Measurements from ENCODE around the gene TENM4.

The TENM4 gene

DNA sequence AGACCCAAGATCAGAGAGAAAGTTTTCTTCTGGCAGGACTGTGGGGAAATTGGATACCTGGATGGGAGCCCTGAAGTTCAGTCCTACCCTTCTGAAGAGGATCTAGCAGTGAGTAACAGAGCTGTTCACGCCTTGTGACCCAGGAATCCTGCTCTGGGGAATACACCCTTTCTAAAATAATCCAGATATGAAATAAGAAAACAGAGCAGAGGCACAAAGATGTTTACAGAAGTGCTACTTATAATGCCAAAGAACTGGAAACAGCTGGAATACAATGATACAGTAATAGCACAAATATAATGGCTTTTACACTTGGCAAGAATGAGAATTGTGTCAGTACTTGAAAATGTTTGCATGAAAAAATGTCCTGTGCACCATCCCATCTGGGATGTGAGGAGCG, 562.2 kb downstream of the TENM4 start:
- no peak for DNase-seq (ENCODE audit: extremely low spot score)
- TF ChIP-seq SUZ12 (IDR thresholded peaks at IDR 0.05) = no peak
- TF ChIP-seq ELF4 (IDR thresholded peaks at IDR 0.05) = no peak
- no peak for TF ChIP-seq CTBP1 (IDR thresholded peaks at IDR 0.05; ENCODE audit: borderline replicate concordance)
- TF ChIP-seq, protein P1, sequence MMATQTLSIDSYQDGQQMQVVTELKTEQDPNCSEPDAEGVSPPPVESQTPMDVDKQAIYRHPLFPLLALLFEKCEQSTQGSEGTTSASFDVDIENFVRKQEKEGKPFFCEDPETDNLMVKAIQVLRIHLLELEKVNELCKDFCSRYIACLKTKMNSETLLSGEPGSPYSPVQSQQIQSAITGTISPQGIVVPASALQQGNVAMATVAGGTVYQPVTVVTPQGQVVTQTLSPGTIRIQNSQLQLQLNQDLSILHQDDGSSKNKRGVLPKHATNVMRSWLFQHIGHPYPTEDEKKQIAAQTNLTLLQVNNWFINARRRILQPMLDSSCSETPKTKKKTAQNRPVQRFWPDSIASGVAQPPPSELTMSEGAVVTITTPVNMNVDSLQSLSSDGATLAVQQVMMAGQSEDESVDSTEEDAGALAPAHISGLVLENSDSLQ (IDR thresholded peaks at IDR 0.05) = no peak
- TF ChIP-seq HDGF (IDR thresholded peaks at IDR 0.05; ENCODE audit: borderline replicate concordance) = no peak
- no peak for TF ChIP-seq SP1 (IDR thresholded peaks at IDR 0.05)
- no peak for TF ChIP-seq LEF1 (IDR thresholded peaks at IDR 0.05; ENCODE audit: borderline replicate concordance)
- no peak for TF ChIP-seq L3MBTL2 (conservative IDR thresholded peaks at IDR 0.05)
- TF ChIP-seq NFRKB (IDR thresholded peaks at IDR 0.05) = no peak
- TF ChIP-seq FOXA1 (IDR thresholded peaks at IDR 0.05) = no peak
- TF ChIP-seq FOXM1 (IDR thresholded peaks at IDR 0.05; ENCODE audit: borderline replicate concordance) = no peak
- no peak for TF ChIP-seq BHLHE40 (IDR thresholded peaks at IDR 0.05; ENCODE audit: borderline replicate concordance)
- no peak for TF ChIP-seq TARDBP (IDR thresholded peaks at IDR 0.05)
- no peak for TF ChIP-seq ZNF384 (IDR thresholded peaks at IDR 0.05)
- no peak for TF ChIP-seq ARNT (IDR thresholded peaks at IDR 0.05)
- no peak for TF ChIP-seq FOXK2 (IDR thresholded peaks at IDR 0.05)
- CTCF ChIA-PET = no interaction called here
- POLR2A ChIA-PET = no interaction called here

GRCh38 chr11:78876676-78877075, 564.2 kb downstream of the TENM4 start:
- TF ChIP-seq ELF4 (IDR thresholded peaks at IDR 0.05) (no peak), L3MBTL2 (conservative IDR thresholded peaks at IDR 0.05) (no peak), ARNT (IDR thresholded peaks at IDR 0.05) (no peak), CTBP1 (IDR thresholded peaks at IDR 0.05; ENCODE audit: borderline replicate concordance) (no peak), FOXK2 (IDR thresholded peaks at IDR 0.05) (no peak), HDGF (IDR thresholded peaks at IDR 0.05; ENCODE audit: borderline replicate concordance) (no peak), FOXA1 (IDR thresholded peaks at IDR 0.05) (no peak), TARDBP (IDR thresholded peaks at IDR 0.05) (no peak), LEF1 (IDR thresholded peaks at IDR 0.05; ENCODE audit: borderline replicate concordance) (no peak), NFRKB (IDR thresholded peaks at IDR 0.05) (no peak), BHLHE40 (IDR thresholded peaks at IDR 0.05; ENCODE audit: borderline replicate concordance) (no peak), SUZ12 (IDR thresholded peaks at IDR 0.05) (no peak), SP1 (IDR thresholded peaks at IDR 0.05) (no peak), FOXM1 (IDR thresholded peaks at IDR 0.05; ENCODE audit: borderline replicate concordance) (no peak), ZNF384 (IDR thresholded peaks at IDR 0.05) (no peak)
- TF ChIP-seq, protein P1 (IDR thresholded peaks at IDR 0.05) = no peak
- DNase-seq (ENCODE audit: extremely low spot score) = no peak
- POLR2A ChIA-PET = no interaction called here
- CTCF ChIA-PET = no interaction called here

DNA sequence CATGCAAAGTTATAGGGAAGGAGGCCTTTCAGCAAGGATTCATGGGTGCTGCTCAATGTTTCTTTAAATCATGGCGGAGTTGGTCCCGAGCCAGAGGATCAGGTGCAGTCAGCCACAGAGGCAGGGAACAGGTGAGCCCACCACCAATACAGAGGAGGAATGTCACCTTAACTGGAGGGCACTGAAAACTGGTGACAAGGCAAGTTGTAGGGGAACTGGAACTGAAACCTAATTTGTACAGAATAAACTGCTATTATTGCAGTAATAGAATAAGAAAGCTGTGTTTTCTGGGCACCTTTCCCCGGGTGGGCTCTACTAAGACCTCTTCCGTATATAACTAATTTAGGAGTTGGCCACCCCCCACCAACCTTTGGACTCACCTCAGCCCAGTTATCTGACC, 570.2 kb downstream of the TENM4 start:
- ChIA-PET POLR2A (no interaction called here), CTCF (no interaction called here)
- DNase-seq (ENCODE audit: extremely low spot score) = no peak
- TF ChIP-seq HDGF (IDR thresholded peaks at IDR 0.05; ENCODE audit: borderline replicate concordance) (no peak), NFRKB (IDR thresholded peaks at IDR 0.05) (no peak), TARDBP (IDR thresholded peaks at IDR 0.05) (no peak), ZNF384 (IDR thresholded peaks at IDR 0.05) (no peak), LEF1 (IDR thresholded peaks at IDR 0.05; ENCODE audit: borderline replicate concordance) (no peak), FOXA1 (IDR thresholded peaks at IDR 0.05) (no peak)
- TF ChIP-seq, protein P1 (IDR thresholded peaks at IDR 0.05) = no peak

DNA sequence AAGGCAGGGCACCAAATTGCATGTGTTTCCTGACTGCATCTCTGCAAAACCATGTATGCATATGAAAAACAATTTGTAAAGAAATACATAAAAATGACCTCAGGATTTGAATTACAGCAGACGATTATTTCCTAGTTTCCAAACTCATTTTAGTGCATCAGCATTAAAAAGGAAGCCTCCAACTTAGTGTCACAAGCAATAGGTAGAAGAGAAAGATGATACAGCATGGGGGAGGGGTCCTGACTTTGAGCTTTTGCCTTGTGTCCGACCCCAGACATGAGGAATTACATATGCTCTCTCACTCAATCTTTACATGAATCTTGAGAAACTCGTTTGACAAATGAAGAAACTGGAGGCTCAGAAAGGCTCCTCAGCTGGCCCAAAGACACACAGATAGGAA, 571.5 kb downstream of the TENM4 start:
- no peak for TF ChIP-seq SUZ12 (IDR thresholded peaks at IDR 0.05)
- TF ChIP-seq ZNF384 (IDR thresholded peaks at IDR 0.05) = no peak
- TF ChIP-seq TARDBP (IDR thresholded peaks at IDR 0.05) = no peak
- no peak for TF ChIP-seq NFRKB (IDR thresholded peaks at IDR 0.05)
- no peak for TF ChIP-seq ARNT (IDR thresholded peaks at IDR 0.05)
- TF ChIP-seq FOXK2 (IDR thresholded peaks at IDR 0.05) = no peak
- TF ChIP-seq, protein P1 (IDR thresholded peaks at IDR 0.05) = no peak
- no peak for TF ChIP-seq LEF1 (IDR thresholded peaks at IDR 0.05; ENCODE audit: borderline replicate concordance)
- no peak for TF ChIP-seq ELF4 (IDR thresholded peaks at IDR 0.05)
- no peak for TF ChIP-seq CTBP1 (IDR thresholded peaks at IDR 0.05; ENCODE audit: borderline replicate concordance)
- TF ChIP-seq FOXA1 (IDR thresholded peaks at IDR 0.05) = no peak
- no peak for TF ChIP-seq BHLHE40 (IDR thresholded peaks at IDR 0.05; ENCODE audit: borderline replicate concordance)
- TF ChIP-seq HDGF (IDR thresholded peaks at IDR 0.05; ENCODE audit: borderline replicate concordance) = no peak
- no peak for DNase-seq (ENCODE audit: extremely low spot score)
- ChIA-PET CTCF (no interaction called here), POLR2A (no interaction called here)

GRCh38 chr11:78868563-78868962, 572.3 kb downstream of the TENM4 start:
- ChIA-PET POLR2A (no interaction called here), CTCF (no interaction called here)
- no peak for DNase-seq (ENCODE audit: extremely low spot score)
- no peak for TF ChIP-seq BHLHE40 (IDR thresholded peaks at IDR 0.05; ENCODE audit: borderline replicate concordance)
- no peak for TF ChIP-seq ZNF384 (IDR thresholded peaks at IDR 0.05)
- TF ChIP-seq HDGF (IDR thresholded peaks at IDR 0.05; ENCODE audit: borderline replicate concordance) = no peak
- no peak for TF ChIP-seq CTBP1 (IDR thresholded peaks at IDR 0.05; ENCODE audit: borderline replicate concordance)
- no peak for TF ChIP-seq SUZ12 (IDR thresholded peaks at IDR 0.05)
- TF ChIP-seq NFRKB (IDR thresholded peaks at IDR 0.05) = no peak
- TF ChIP-seq FOXA1 (IDR thresholded peaks at IDR 0.05) = no peak
- TF ChIP-seq, protein P1 (IDR thresholded peaks at IDR 0.05) = no peak
- no peak for TF ChIP-seq TARDBP (IDR thresholded peaks at IDR 0.05)
- no peak for TF ChIP-seq FOXM1 (IDR thresholded peaks at IDR 0.05; ENCODE audit: borderline replicate concordance)
- TF ChIP-seq LEF1 (IDR thresholded peaks at IDR 0.05; ENCODE audit: borderline replicate concordance) = no peak
- no peak for TF ChIP-seq ARNT (IDR thresholded peaks at IDR 0.05)
- no peak for TF ChIP-seq FOXK2 (IDR thresholded peaks at IDR 0.05)
- no peak for TF ChIP-seq ELF4 (IDR thresholded peaks at IDR 0.05)
- no peak for TF ChIP-seq L3MBTL2 (conservative IDR thresholded peaks at IDR 0.05)
- TF ChIP-seq SP1 (IDR thresholded peaks at IDR 0.05) = no peak

Measured in HEK293T (cell line).